Gastroesophageal sphincter (tissue), 3 donors: ENCODE results near the gene PLXDC1.

ENCODE experiments used
- EP300 ChIP-seq: sonication (generic); formaldehyde crosslinking; IDR thresholded peaks from one replicate; pipeline ENCODE4 v1.6.1; 2017; ENCODE audit warnings: antibody characterized with exemption, mild to moderate bottlenecking
- POLR2A ChIP-seq, 2 donors: fragments of 450-650 bp; IDR thresholded peaks; one replicate each; pipeline ENCODE4 v1.6.1; 2017; ENCODE audit warnings: antibody characterized with exemption in 2 of 2, mild to moderate bottlenecking in 2 of 2, moderate library complexity in 1 of 2
- POLR2AphosphoS5 ChIP-seq: sonication (generic); formaldehyde crosslinking; IDR thresholded peaks from one replicate; pipeline ENCODE4 v1.6.1; 2017; ENCODE audit warnings: antibody characterized with exemption
- TF ChIP-seq, protein P1 (sequence below), 4 experiments: fragments of 200-600 bp in 2 of 4; fragments of 450-650 bp in 2 of 4; sonication (generic) in 1 of 4; IDR thresholded peaks; one replicate each; pipeline ENCODE4 v1.5.1; 2017 to 2019; ENCODE audit warnings: antibody characterized with exemption in 4 of 4, mild to moderate bottlenecking in 2 of 4, moderate library complexity in 2 of 4

DNA sequence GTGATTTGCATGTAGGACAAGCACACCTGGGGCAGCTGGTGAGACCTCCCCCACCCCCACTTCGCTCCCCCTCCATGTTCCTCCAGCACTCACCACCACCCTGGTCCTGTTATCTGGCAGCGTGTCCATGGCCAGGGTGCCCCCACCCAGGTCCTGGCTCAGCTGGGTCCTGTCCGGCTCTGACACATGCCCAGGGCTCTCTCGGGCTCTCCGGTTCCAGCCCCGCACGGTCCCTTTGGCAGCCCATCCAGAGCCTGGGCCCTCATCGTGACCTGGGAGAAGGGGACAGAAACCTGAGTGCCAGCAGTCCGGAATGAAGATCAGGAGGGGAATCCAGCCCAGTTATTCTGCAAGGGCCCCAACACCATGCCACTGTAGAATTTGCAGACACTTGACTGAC, 11.9 kb downstream of the PLXDC1 start:
- TF ChIP-seq, protein P1, sequence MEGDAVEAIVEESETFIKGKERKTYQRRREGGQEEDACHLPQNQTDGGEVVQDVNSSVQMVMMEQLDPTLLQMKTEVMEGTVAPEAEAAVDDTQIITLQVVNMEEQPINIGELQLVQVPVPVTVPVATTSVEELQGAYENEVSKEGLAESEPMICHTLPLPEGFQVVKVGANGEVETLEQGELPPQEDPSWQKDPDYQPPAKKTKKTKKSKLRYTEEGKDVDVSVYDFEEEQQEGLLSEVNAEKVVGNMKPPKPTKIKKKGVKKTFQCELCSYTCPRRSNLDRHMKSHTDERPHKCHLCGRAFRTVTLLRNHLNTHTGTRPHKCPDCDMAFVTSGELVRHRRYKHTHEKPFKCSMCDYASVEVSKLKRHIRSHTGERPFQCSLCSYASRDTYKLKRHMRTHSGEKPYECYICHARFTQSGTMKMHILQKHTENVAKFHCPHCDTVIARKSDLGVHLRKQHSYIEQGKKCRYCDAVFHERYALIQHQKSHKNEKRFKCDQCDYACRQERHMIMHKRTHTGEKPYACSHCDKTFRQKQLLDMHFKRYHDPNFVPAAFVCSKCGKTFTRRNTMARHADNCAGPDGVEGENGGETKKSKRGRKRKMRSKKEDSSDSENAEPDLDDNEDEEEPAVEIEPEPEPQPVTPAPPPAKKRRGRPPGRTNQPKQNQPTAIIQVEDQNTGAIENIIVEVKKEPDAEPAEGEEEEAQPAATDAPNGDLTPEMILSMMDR (IDR thresholded peaks at IDR 0.05): no peak
- no peak for TF ChIP-seq POLR2AphosphoS5
- TF ChIP-seq POLR2A (IDR thresholded peaks at IDR 0.05): no peak
- TF ChIP-seq EP300: no peak
